K562 (cell line): ENCODE results near the gene IMMP2L. TPM values are rescaled to one million over a fixed set of nuclear protein-coding genes. Genes with fewer than 3 reads are reported as not detected.

ENCODE experiments used
- ATAC-seq: fragments of 200-7000 bp; cut with Tn5 transposase; 3 replicates; pipeline ENCODE4 v1.9.1; 2020; ENCODE audit warnings: moderate library complexity
- BruUV-seq: library from RNA; stranded (reverse); fragments of 400-500 nt; replicated peaks from 2 replicates; lab custom pipeline; 2021; lab: Mats Ljungman, UMichigan
- CTCF ChIA-PET: fragments of 300-600 bp; formaldehyde crosslinking; extraction: SDS; loops from one replicate; lab custom pipeline; 2021; ENCODE audit warnings: low intra/inter-chr PET ratio; lab: Yijun Ruan, JAX
- POLR2A ChIA-PET: fragments of 300-600, 350-650 bp; sonication (Branson Sonifier 250); formaldehyde crosslinking; extraction: SDS; loops from one replicate; lab custom pipeline; 2021; ENCODE audit warnings: antibody characterized with exemption, inconsistent platforms; lab: Yijun Ruan, JAX
- DNase-seq, 4 experiments: peaks; one replicate each; pipeline versions ENCODE4 v3.0.0 to v3.0.0-alpha.2; 2011 to 2018; ENCODE audit warnings: low spot score in 3 of 4, mixed read lengths in 3 of 4; ENCODE audit errors: extremely low read depth in 1 of 4
- FAIRE-seq: peaks from 2 replicates; lab custom pipeline; 2011; peaks lifted over from hg19 to GRCh38; lab: Jason Lieb, UNC
- H2AFZ ChIP-seq: 2 replicates; pipeline ENCODE4 v1.6.0; 2011; ENCODE audit warnings: low read depth, low read length, control low read depth, inconsistent platforms
- H3K27ac ChIP-seq: fragments of 200-600 bp; 3 replicates; pipeline ENCODE4 v1.8.0; 2011; ENCODE audit warnings: low read depth, mild to moderate bottlenecking, control low read depth, inconsistent platforms, low read length, moderate library complexity, mixed read lengths; ENCODE audit errors: extremely low read depth
- H3K27me3 ChIP-seq, 2 experiments: fragments of 300-600 bp in 1 of 2; 2 replicates in 1 of 2; 3 replicates in 1 of 2; pipeline versions ENCODE4 v1.6.0 to v1.8.0; 2011; ENCODE audit warnings: inconsistent platforms in 2 of 2, low read length in 2 of 2, mild to moderate bottlenecking in 1 of 2, mixed read lengths in 1 of 2, moderate library complexity in 1 of 2; ENCODE audit not compliant: control insufficient read depth in 2 of 2, insufficient read depth in 2 of 2
- H3K36me3 ChIP-seq: fragments of 300-600 bp; 3 replicates; pipeline ENCODE4 v1.8.0; 2011; ENCODE audit warnings: mild to moderate bottlenecking, low read length, inconsistent platforms; ENCODE audit not compliant: control insufficient read depth, insufficient read depth
- H3K4me1 ChIP-seq, 2 experiments: fragments of 200-600 bp in 1 of 2; replicated peaks in 1 of 2; 2 replicates in 1 of 2; 3 replicates in 1 of 2; pipeline versions ENCODE4 v1.5.1 to v1.8.0; 2011; ENCODE audit warnings: inconsistent platforms in 2 of 2, low read length in 2 of 2, mild to moderate bottlenecking in 1 of 2, mixed read lengths in 1 of 2, moderate library complexity in 1 of 2; ENCODE audit not compliant: control insufficient read depth in 2 of 2, insufficient read depth in 2 of 2
- H3K4me2 ChIP-seq: 2 replicates; pipeline ENCODE4 v1.6.1; 2011; ENCODE audit warnings: low read length, control low read depth, inconsistent platforms, mixed read lengths; ENCODE audit not compliant: insufficient read depth
- H3K4me3 ChIP-seq: fragments of 200-600 bp; sonication (generic), shearing (Covaris generic); 2 replicates; pipeline ENCODE4 v1.5.1; 2016; ENCODE audit warnings: control low read depth, inconsistent platforms
- H3K79me2 ChIP-seq: fragments of 200-600 bp; 3 replicates; pipeline ENCODE4 v1.8.0; 2011; ENCODE audit warnings: low read length, inconsistent platforms; ENCODE audit not compliant: control insufficient read depth, insufficient read depth
- H3K9ac ChIP-seq, 2 experiments: 2 replicates each; pipeline versions ENCODE4 v1.6.0 to v1.6.1; 2011; ENCODE audit warnings: low read depth in 2 of 2, low read length in 2 of 2, control low read depth in 1 of 2, inconsistent platforms in 1 of 2, mild to moderate bottlenecking in 1 of 2, mixed read lengths in 1 of 2; ENCODE audit not compliant: insufficient read depth in 1 of 2
- H3K9me1 ChIP-seq: one replicate; pipeline ENCODE4 v1.6.0; 2011; ENCODE audit warnings: inconsistent platforms, mild to moderate bottlenecking, low read length, moderate library complexity; ENCODE audit not compliant: control insufficient read depth, insufficient read depth
- H3K9me3 ChIP-seq: replicated peaks from 2 replicates; pipeline ENCODE4 v1.5.1; 2011; ENCODE audit warnings: low read depth, low read length, inconsistent platforms; ENCODE audit not compliant: control insufficient read depth, insufficient read depth
- H4K20me1 ChIP-seq: replicated peaks from 2 replicates; pipeline ENCODE4 v1.6.1; 2011; ENCODE audit warnings: low read length, inconsistent platforms, mixed read lengths; ENCODE audit not compliant: control insufficient read depth, insufficient read depth
- GABPB1 ChIP-seq: sonication (generic); formaldehyde crosslinking; IDR thresholded peaks from 2 replicates; pipeline ENCODE4 v1.8.0; 2022; ENCODE audit warnings: mild to moderate bottlenecking, missing genetic modification reagents
- KDM2B ChIP-seq: fragments of 250-450 bp; sonication (Bioruptor Pico); IDR thresholded peaks from 2 replicates; pipeline ENCODE4 v1.8.0; 2021; ENCODE audit warnings: mild to moderate bottlenecking, moderate library complexity
- MED1 ChIP-seq: sonication (generic); formaldehyde crosslinking; IDR thresholded peaks from 2 replicates; pipeline ENCODE4 v1.8.1; 2023; ENCODE audit warnings: missing genetic modification reagents, borderline replicate concordance
- WGBS: fragments of 100-300 bp; shearing (Covaris generic); methylation state at CpG from one replicate; pipeline ENCODE4 v1.1.6; 2016; ENCODE audit warnings: low coverage, mixed read lengths; ENCODE audit not compliant: insufficient coverage; ENCODE audit errors: missing lambda C conversion rate; 5-methylcytosine and 5-hydroxymethylcytosine counted together
- in situ Hi-C: fragments of 300-500 bp; cut with MboI; formaldehyde crosslinking; loops from 4 replicates; pipeline ENCODE4 v1.15.0; 2018; ENCODE audit warnings: inconsistent platforms, mixed read lengths
- intact Hi-C: fragments of 100-400 bp; cut with micrococcal nuclease; formaldehyde crosslinking; loops from 2 replicates; pipeline ENCODE4 v1.14.2; 2022
- polyA plus RNA-seq, 8 experiments: library from polyadenylated mRNA; depleted of rRNA in 4 of 8; stranded (reverse) in 5 of 8; unstranded in 3 of 8; fragments of >200 nt; fragmentation: Nextera tagmentation in 2 of 8; fragmentation: Illumina TruSeq in 1 of 8; extraction: Ambion mirVana in 2 of 8; extraction: Trizol in 1 of 8; gene quantifications; 2 replicates each; pipeline versions ENCODE4 v1.2.1 to v1.2.3, GENCODE V29; 2011 to 2014; ENCODE audit warnings: inconsistent platforms in 1 of 8, missing spikeins in 1 of 8
- total RNA-seq, 7 experiments: library from RNA; depleted of rRNA in 6 of 7; stranded (reverse); fragments of >200 nt in 6 of 7; fragmentation: Illumina TruSeq in 2 of 7; extraction: Trizol in 2 of 7; gene quantifications; 2 replicates each; pipeline versions ENCODE4 v1.2.1 to v1.2.3, GENCODE V29; 2011 to 2021; ENCODE audit warnings: low replicate concordance in 1 of 7
- TF ChIP-seq, protein P1 (sequence below): fragments of 450-650 bp; formaldehyde crosslinking; IDR thresholded peaks from 2 replicates; pipeline ENCODE4 v1.4.0; 2020; ENCODE audit warnings: mild to moderate bottlenecking, mixed read lengths
- TF ChIP-seq, protein P2 (sequence below): fragments of 250-450 bp; sonication (Bioruptor Pico); IDR thresholded peaks from 2 replicates; pipeline ENCODE4 v1.8.0; 2022; ENCODE audit warnings: inconsistent platforms, mild to moderate bottlenecking, moderate library complexity, borderline replicate concordance

The IMMP2L gene
- total and polyA plus RNA-seq, 9 of the 15 experiments (the other 6 are each of a cell fraction or from before 2014, with no cell fraction given) = 29.7 to 116 (median 53.0) TPM

DNA sequence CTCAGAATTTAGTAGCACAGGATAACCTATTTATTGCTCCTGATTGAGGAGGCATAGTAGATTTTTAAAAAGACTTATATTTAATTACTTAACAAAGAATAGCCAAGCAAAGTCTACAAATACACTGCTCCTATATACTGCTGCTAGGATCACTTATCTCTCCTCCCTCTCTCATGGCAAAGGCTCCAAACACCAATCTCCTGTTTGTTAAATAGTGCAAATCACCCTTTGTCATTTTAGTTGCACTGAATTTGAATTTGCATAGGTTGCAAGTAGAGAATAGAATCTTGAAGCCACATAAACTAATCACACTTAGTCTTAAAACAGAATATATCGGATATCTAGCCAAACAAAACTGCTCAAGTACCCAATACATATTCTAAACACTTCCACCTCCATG lies 690.4 kb downstream of the IMMP2L start:
- no peaks in the 10 kb centered on the region for H3K79me2 ChIP-seq
- TF ChIP-seq MED1 (CRISPR knock-in tag) (no peak), GABPB1 (no peak)
- no TSS peak for BruUV-seq
- no peak overlapping the region for H3K9ac ChIP-seq
- H3K4me1 ChIP-seq = no peaks in the 10 kb centered on the region
- in situ Hi-C loops = no loop called here
- H4K20me1 ChIP-seq = no peaks in the 10 kb centered on the region
- H3K27ac ChIP-seq = no peak overlapping the region
- FAIRE-seq = peak; percentile 11
- no peaks in the 10 kb centered on the region for H3K36me3 ChIP-seq
- no peak for ATAC-seq
- CTCF ChIA-PET = no interaction called here
- no peak overlapping the region for H3K4me2 ChIP-seq
- H2AFZ ChIP-seq = no peak overlapping the region
- intact Hi-C loops = no loop called here
- H3K9me1 ChIP-seq = no peaks in the 10 kb centered on the region
- no peak for DNase-seq
- H3K9me3 ChIP-seq = no peaks in the 10 kb centered on the region
- no peaks in the 10 kb centered on the region for H3K27me3 ChIP-seq
- POLR2A ChIA-PET = no interaction called here
- 23% methylated on average over 1 of the region's 1 CpG for WGBS
- no peak overlapping the region for H3K4me3 ChIP-seq

DNA sequence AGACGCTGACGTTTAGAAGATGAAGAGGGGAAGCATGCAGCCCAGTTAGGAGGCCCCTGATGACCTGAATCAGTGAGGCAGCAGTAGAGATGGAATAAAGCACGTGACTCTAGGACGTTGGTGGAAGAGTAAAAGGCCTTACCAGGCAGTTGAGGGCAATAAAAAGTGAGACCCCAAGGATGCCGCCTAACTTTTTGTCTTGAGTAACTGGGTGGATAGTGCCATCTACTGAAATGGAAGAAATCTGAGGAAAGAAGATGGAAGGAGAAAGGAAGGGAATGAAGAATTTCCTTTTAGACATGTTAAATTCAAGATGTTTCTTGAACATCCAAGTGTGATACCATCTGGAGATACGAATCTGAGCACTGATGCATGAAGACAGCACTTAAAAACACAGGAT lies 691.4 kb downstream of the IMMP2L start:
- H3K36me3 ChIP-seq = no peaks in the 10 kb centered on the region
- H3K27ac ChIP-seq = no peak overlapping the region
- TF ChIP-seq, protein P1, sequence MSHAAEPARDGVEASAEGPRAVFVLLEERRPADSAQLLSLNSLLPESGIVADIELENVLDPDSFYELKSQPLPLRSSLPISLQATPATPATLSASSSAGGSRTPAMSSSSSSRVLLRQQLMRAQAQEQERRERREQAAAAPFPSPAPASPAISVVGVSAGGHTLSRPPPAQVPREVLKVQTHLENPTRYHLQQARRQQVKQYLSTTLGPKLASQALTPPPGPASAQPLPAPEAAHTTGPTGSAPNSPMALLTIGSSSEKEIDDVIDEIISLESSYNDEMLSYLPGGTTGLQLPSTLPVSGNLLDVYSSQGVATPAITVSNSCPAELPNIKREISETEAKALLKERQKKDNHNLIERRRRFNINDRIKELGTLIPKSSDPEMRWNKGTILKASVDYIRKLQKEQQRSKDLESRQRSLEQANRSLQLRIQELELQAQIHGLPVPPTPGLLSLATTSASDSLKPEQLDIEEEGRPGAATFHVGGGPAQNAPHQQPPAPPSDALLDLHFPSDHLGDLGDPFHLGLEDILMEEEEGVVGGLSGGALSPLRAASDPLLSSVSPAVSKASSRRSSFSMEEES (CRISPR knock-in tag) = peak; percentile 48
- TF ChIP-seq KDM2B (CRISPR knock-in tag) = no peak
- TF ChIP-seq, protein P2, sequence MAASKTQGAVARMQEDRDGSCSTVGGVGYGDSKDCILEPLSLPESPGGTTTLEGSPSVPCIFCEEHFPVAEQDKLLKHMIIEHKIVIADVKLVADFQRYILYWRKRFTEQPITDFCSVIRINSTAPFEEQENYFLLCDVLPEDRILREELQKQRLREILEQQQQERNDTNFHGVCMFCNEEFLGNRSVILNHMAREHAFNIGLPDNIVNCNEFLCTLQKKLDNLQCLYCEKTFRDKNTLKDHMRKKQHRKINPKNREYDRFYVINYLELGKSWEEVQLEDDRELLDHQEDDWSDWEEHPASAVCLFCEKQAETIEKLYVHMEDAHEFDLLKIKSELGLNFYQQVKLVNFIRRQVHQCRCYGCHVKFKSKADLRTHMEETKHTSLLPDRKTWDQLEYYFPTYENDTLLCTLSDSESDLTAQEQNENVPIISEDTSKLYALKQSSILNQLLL = no peak
- H2AFZ ChIP-seq = no peak overlapping the region
- FAIRE-seq (no peak), DNase-seq (no peak), ATAC-seq (no peak)
- ChIA-PET CTCF (no interaction called here), POLR2A (no interaction called here)
- H4K20me1 ChIP-seq = no peaks in the 10 kb centered on the region
- in situ Hi-C loops = no loop called here
- H3K79me2 ChIP-seq = no peaks in the 10 kb centered on the region
- no peaks in the 10 kb centered on the region for H3K27me3 ChIP-seq
- no peak overlapping the region for H3K9ac ChIP-seq
- no peaks in the 10 kb centered on the region for H3K9me1 ChIP-seq
- intact Hi-C loops = no loop called here
- BruUV-seq = no TSS peak
- H3K4me2 ChIP-seq = no peak overlapping the region
- H3K4me3 ChIP-seq = no peak overlapping the region
- 32% methylated on average over 6 of the region's 6 CpGs for WGBS
- H3K4me1 ChIP-seq = no peaks in the 10 kb centered on the region
- H3K9me3 ChIP-seq = no peaks in the 10 kb centered on the region
